ENCODE data around the gene DAZL. TPM values are rescaled to one million over a fixed set of nuclear protein-coding genes. Genes with fewer than 3 reads are reported as not detected.

The DAZL gene
- total RNA-seq, 1 experiment from 2014 or later, result not detected

DNA sequence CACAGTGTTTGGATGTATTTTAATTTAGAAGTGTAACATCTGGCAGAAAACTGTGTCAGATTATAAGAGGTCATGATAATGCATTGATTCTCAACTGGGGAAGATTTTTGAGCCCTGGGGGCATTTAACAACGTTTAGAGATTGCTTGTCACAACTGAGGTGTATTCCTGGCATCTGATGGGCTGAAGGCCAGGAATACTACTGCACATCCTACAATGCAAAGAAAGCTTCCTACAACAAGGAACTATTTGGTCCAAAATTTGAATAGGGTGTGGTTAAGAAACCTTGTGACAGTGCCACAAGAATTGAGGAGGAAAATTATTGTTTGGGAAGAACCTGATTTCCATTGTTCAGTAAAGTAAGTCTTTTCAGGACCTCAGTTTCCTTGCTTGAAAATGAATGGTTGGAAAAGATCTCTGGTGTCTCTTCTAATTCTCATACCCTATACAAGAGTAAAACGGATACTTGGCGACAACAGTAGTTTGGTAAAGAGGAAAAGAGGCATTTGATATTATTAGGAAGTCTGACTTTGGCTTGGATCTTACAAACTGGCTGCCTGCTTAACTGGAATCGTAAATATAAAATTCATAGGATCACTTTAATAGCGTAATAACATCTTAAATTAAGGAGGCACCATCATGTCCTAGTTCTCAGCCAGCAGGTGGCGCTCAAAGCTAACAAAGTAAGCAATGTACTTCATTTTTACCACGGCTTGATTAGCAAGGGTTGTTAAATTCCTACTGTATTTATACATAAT is 4.3 kb downstream of the DAZL start:
- Histone ChIP-seq H3K4me2 (ENCODE audit: low read length) (peak overlapping the region; percentile 58), H3K36me3 (ENCODE audit: control insufficient read depth in 1 of 2, insufficient read depth in 2 of 2, low read length in 2 of 2) (no peaks in the 10 kb centered on the region), H3K27me3 (ENCODE audit: insufficient read depth, low read length) (no peaks in the 10 kb centered on the region), H3K4me1 (ENCODE audit: control insufficient read depth in 1 of 2, insufficient read depth in 2 of 2, low read length in 2 of 2) (no peaks in the 10 kb centered on the region), H4K20me1 (ENCODE audit: insufficient read depth) (no peaks in the 10 kb centered on the region), H3K4me3 (replicated peaks in 1 of 2; ENCODE audit: low read depth in 1 of 2, low read length in 2 of 2) (peak overlapping the region in 1 of 2 experiments; percentile 34; a peak in 1 of 4 replicates), H3K9me2 (ENCODE audit: insufficient read depth) (no peaks in the 10 kb centered on the region), H3K9me3 (ENCODE audit: control insufficient read depth in 1 of 2, insufficient read depth in 1 of 2, low read depth in 1 of 2, low read length in 2 of 2) (no peaks in the 10 kb centered on the region), H2AFZ (ENCODE audit: low read depth, low read length, poor library complexity, severe bottlenecking) (peak overlapping the region; percentile 96), H3K27ac (ENCODE audit: low read depth, low read length) (no peak overlapping the region), H3K79me2 (ENCODE audit: insufficient read depth, low read length) (no peaks in the 10 kb centered on the region), H3K9ac (ENCODE audit: low read length) (no peak overlapping the region)
- CTCF ChIA-PET, result interaction anchor here (0.9 to 2.4 kb wide), 9 partner anchors 13 to 656 kb away, joined by 3 to 13 read pairs (median 4); no protein-coding TSS in a partner anchor
- intact Hi-C loops (cut with micrococcal nuclease), result loop anchor here (1.0 to 10.0 kb wide), 5 partner anchors 224 to 1244 kb away; no protein-coding TSS in a partner anchor
- RAD21 ChIA-PET (ENCODE audit: low non-redundant PET in 1 of 2, low total read pairs in 2 of 2, uncharacterized antibody in 2 of 2, unreplicated experiment in 2 of 2), result interaction anchor here in 1 of 2 experiments (0.6 kb wide), 1 partner anchor 228 kb away, joined by 5 read pairs; no protein-coding TSS in a partner anchor
- no TSS peak for BruUV-seq (replicated peaks)
- DNase-seq (ENCODE audit: low read depth, low spot score) (peak; percentile 72), ATAC-seq (peak; percentile 85)
- TF ChIP-seq FOSL1 (IDR thresholded peaks at IDR 0.05; ENCODE audit: low read depth) (no peak), RAD21 (IDR thresholded peaks at IDR 0.05; ENCODE audit: low read depth) (peak; percentile 92), ELF1 (IDR thresholded peaks at IDR 0.05; ENCODE audit: borderline replicate concordance, low read depth) (no peak), EZH2 (IDR thresholded peaks at IDR 0.05) (no peak), EZH2phosphoT487 (IDR thresholded peaks at IDR 0.05; ENCODE audit: borderline replicate concordance) (no peak), TCF7L2 (IDR thresholded peaks at IDR 0.05; ENCODE audit: borderline replicate concordance, extremely low read depth, insufficient read depth, insufficient read length) (no peak), EGR1 (IDR thresholded peaks at IDR 0.05; ENCODE audit: low read depth) (no peak), CEBPB (IDR thresholded peaks at IDR 0.05; ENCODE audit: low read depth) (no peak), SP1 (IDR thresholded peaks at IDR 0.05; ENCODE audit: low read depth) (no peak), SRF (IDR thresholded peaks at IDR 0.05; ENCODE audit: low read depth) (no peak)
- TF ChIP-seq, protein P1, sequence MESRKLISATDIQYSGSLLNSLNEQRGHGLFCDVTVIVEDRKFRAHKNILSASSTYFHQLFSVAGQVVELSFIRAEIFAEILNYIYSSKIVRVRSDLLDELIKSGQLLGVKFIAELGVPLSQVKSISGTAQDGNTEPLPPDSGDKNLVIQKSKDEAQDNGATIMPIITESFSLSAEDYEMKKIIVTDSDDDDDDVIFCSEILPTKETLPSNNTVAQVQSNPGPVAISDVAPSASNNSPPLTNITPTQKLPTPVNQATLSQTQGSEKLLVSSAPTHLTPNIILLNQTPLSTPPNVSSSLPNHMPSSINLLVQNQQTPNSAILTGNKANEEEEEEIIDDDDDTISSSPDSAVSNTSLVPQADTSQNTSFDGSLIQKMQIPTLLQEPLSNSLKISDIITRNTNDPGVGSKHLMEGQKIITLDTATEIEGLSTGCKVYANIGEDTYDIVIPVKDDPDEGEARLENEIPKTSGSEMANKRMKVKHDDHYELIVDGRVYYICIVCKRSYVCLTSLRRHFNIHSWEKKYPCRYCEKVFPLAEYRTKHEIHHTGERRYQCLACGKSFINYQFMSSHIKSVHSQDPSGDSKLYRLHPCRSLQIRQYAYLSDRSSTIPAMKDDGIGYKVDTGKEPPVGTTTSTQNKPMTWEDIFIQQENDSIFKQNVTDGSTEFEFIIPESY (IDR thresholded peaks at IDR 0.05; ENCODE audit: extremely low read depth, insufficient replicate concordance, low read length), result no peak
- TF ChIP-seq, protein P2, sequence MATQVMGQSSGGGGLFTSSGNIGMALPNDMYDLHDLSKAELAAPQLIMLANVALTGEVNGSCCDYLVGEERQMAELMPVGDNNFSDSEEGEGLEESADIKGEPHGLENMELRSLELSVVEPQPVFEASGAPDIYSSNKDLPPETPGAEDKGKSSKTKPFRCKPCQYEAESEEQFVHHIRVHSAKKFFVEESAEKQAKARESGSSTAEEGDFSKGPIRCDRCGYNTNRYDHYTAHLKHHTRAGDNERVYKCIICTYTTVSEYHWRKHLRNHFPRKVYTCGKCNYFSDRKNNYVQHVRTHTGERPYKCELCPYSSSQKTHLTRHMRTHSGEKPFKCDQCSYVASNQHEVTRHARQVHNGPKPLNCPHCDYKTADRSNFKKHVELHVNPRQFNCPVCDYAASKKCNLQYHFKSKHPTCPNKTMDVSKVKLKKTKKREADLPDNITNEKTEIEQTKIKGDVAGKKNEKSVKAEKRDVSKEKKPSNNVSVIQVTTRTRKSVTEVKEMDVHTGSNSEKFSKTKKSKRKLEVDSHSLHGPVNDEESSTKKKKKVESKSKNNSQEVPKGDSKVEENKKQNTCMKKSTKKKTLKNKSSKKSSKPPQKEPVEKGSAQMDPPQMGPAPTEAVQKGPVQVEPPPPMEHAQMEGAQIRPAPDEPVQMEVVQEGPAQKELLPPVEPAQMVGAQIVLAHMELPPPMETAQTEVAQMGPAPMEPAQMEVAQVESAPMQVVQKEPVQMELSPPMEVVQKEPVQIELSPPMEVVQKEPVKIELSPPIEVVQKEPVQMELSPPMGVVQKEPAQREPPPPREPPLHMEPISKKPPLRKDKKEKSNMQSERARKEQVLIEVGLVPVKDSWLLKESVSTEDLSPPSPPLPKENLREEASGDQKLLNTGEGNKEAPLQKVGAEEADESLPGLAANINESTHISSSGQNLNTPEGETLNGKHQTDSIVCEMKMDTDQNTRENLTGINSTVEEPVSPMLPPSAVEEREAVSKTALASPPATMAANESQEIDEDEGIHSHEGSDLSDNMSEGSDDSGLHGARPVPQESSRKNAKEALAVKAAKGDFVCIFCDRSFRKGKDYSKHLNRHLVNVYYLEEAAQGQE (IDR thresholded peaks at IDR 0.05; ENCODE audit: low read depth), result no peak
- TF ChIP-seq, protein P3, sequence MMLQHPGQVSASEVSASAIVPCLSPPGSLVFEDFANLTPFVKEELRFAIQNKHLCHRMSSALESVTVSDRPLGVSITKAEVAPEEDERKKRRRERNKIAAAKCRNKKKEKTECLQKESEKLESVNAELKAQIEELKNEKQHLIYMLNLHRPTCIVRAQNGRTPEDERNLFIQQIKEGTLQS (IDR thresholded peaks at IDR 0.05), result no peak
- TF ChIP-seq, protein P4, sequence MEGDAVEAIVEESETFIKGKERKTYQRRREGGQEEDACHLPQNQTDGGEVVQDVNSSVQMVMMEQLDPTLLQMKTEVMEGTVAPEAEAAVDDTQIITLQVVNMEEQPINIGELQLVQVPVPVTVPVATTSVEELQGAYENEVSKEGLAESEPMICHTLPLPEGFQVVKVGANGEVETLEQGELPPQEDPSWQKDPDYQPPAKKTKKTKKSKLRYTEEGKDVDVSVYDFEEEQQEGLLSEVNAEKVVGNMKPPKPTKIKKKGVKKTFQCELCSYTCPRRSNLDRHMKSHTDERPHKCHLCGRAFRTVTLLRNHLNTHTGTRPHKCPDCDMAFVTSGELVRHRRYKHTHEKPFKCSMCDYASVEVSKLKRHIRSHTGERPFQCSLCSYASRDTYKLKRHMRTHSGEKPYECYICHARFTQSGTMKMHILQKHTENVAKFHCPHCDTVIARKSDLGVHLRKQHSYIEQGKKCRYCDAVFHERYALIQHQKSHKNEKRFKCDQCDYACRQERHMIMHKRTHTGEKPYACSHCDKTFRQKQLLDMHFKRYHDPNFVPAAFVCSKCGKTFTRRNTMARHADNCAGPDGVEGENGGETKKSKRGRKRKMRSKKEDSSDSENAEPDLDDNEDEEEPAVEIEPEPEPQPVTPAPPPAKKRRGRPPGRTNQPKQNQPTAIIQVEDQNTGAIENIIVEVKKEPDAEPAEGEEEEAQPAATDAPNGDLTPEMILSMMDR (IDR thresholded peaks at IDR 0.05 in 2 of 3, conservative IDR thresholded peaks at IDR 0.05 in 1 of 3; ENCODE audit: borderline replicate concordance in 1 of 3, insufficient read depth in 1 of 3, low read depth in 2 of 3, low read length in 2 of 3), result peak; percentile 60 to 69 (median 69)
- POLR2A ChIA-PET, result no interaction called here
